IMR-90 (cell line): ENCODE data around the gene TMEM50B.

Experiments used
- CTCF ChIP-seq: conservative IDR thresholded peaks from 2 replicates; pipeline ENCODE4 v1.5.1; 2012; ENCODE audit warnings: mild to moderate bottlenecking, low read depth, low read length, improper control_type of control experiment
- MAFK ChIP-seq: IDR thresholded peaks from 2 replicates; pipeline ENCODE4 v1.6.1; 2012; ENCODE audit warnings: low read depth, low read length, improper control_type of control experiment
- POLR2A ChIP-seq: IDR thresholded peaks from 2 replicates; pipeline ENCODE4 v1.6.1; 2012; ENCODE audit warnings: mild to moderate bottlenecking, low read depth, low read length
- RFX5 ChIP-seq: IDR thresholded peaks from 2 replicates; pipeline ENCODE4 v1.8.0; 2012; ENCODE audit warnings: low read depth, mild to moderate bottlenecking, low read length, moderate library complexity

- TF ChIP-seq CTCF: no peak
- no peak for TF ChIP-seq RFX5
- no peak for TF ChIP-seq POLR2A
- TF ChIP-seq MAFK: no peak
These were observed 78.2 kb downstream of the TMEM50B start for GRCh38 chr21:33401630-33401992.
